Measurements from ENCODE around the gene PPHLN1.

PPHLN1 gene

DNA sequence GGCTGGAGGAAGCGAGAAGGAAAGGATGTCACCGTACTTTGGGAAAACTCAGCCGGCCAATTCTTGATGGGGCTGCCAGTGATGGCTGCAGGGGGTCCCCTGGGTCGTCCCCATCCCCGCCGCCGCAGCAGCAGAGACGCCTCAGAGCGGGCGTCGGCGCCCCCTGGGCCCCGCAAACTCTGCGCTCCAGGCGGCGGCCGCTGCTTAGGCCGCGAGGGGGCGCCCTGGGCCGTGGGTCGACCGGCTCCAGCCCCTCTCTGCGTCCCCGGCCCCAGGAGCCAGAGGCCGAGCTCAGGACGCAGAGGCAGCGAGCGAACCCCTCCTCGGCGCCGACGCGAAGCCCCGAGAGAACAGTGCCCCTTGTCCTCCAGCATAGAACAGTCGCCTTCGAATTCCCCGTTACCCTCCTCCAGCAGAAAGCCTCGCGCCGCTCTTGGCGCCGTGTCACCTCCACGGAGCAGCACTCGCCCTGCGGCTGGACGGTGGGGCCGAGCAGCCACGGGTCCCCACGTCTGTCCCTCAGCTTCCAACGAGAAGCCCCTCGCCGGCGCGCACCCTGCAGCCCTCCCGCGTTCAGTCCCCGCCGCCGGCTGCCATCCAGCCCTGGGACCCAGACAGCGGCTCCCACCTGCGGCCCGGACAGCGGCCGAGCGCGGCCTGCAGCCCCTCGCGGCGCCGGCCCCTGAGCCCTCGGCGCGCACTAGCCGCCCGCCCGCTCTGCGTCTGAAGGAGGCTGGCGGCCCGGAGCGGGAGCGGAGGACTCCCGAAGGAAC is 157.0 kb downstream of the PPHLN1 start:
- CTCF ChIA-PET: interaction anchor here (0.6 to 2.1 kb wide), 13 partner anchors 10 to 799 kb away, joined by 3 to 15 read pairs (median 3); no protein-coding TSS in a partner anchor
- no peak for TF ChIP-seq HDGF (IDR thresholded peaks at IDR 0.05; ENCODE audit: borderline replicate concordance)
- no peak for TF ChIP-seq ZNF384 (IDR thresholded peaks at IDR 0.05)
- DNase-seq (ENCODE audit: extremely low spot score): peak; percentile 85
- POLR2A ChIA-PET: interaction anchor here (0.7 to 1.1 kb wide), 2 partner anchors 20 to 104 kb away, joined by 3 to 4 read pairs; no protein-coding TSS in a partner anchor

GRCh38 chr12:42483521-42483790 is 157.5 kb downstream of the PPHLN1 start:
- peak; percentile 48 for DNase-seq (ENCODE audit: extremely low spot score)
- ChIA-PET POLR2A (interaction anchor here (0.6 kb wide), 1 partner anchor 16 kb away, joined by 3 read pairs; no protein-coding TSS in a partner anchor), CTCF (interaction anchor here (0.8 to 2.1 kb wide), 9 partner anchors 11 to 799 kb away, joined by 3 to 15 read pairs (median 4); no protein-coding TSS in a partner anchor)
- TF ChIP-seq L3MBTL2 (conservative IDR thresholded peaks at IDR 0.05) (no peak), FOXA1 (IDR thresholded peaks at IDR 0.05) (no peak), BHLHE40 (IDR thresholded peaks at IDR 0.05; ENCODE audit: borderline replicate concordance) (no peak), HDGF (IDR thresholded peaks at IDR 0.05; ENCODE audit: borderline replicate concordance) (no peak), ZNF384 (IDR thresholded peaks at IDR 0.05) (no peak), FOXM1 (IDR thresholded peaks at IDR 0.05; ENCODE audit: borderline replicate concordance) (no peak), SP1 (IDR thresholded peaks at IDR 0.05) (no peak), SUZ12 (IDR thresholded peaks at IDR 0.05) (no peak), TARDBP (IDR thresholded peaks at IDR 0.05) (no peak), ELF4 (IDR thresholded peaks at IDR 0.05) (no peak), NFRKB (IDR thresholded peaks at IDR 0.05) (no peak), CTBP1 (IDR thresholded peaks at IDR 0.05; ENCODE audit: borderline replicate concordance) (no peak), FOXK2 (IDR thresholded peaks at IDR 0.05) (no peak), ARNT (IDR thresholded peaks at IDR 0.05) (no peak), LEF1 (IDR thresholded peaks at IDR 0.05; ENCODE audit: borderline replicate concordance) (no peak)
- TF ChIP-seq, protein P1, sequence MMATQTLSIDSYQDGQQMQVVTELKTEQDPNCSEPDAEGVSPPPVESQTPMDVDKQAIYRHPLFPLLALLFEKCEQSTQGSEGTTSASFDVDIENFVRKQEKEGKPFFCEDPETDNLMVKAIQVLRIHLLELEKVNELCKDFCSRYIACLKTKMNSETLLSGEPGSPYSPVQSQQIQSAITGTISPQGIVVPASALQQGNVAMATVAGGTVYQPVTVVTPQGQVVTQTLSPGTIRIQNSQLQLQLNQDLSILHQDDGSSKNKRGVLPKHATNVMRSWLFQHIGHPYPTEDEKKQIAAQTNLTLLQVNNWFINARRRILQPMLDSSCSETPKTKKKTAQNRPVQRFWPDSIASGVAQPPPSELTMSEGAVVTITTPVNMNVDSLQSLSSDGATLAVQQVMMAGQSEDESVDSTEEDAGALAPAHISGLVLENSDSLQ (IDR thresholded peaks at IDR 0.05): no peak

DNA sequence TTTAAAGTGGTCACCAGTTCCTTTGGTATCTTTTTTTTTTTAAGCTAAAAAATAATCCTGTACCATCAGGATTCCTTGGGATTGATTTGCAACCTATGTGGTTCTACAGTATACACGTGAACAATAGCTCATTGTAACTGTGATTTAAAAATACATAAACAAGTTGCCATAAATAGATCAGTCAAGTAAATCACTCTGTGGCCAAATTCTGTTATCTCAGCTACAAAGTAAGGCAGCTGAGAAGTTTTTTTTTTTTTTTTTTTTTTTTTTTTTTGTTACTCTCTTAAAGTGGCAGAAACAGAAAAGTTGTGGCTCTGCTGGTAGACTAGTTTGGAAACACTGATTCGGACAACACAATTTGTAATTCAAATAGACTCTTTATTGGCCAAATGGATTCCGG is 159.0 kb downstream of the PPHLN1 start:
- ChIA-PET POLR2A (no interaction called here), CTCF (interaction anchor here (0.6 to 1.2 kb wide), 3 partner anchors 11 to 85 kb away, joined by 3 to 6 read pairs (median 4); no protein-coding TSS in a partner anchor)
- TF ChIP-seq ARNT (IDR thresholded peaks at IDR 0.05) (no peak), ZNF384 (IDR thresholded peaks at IDR 0.05) (0 out of 2 replicates have a peak, but pooled peaks have one; percentile 42)
- no peak for DNase-seq (ENCODE audit: extremely low spot score)

DNA sequence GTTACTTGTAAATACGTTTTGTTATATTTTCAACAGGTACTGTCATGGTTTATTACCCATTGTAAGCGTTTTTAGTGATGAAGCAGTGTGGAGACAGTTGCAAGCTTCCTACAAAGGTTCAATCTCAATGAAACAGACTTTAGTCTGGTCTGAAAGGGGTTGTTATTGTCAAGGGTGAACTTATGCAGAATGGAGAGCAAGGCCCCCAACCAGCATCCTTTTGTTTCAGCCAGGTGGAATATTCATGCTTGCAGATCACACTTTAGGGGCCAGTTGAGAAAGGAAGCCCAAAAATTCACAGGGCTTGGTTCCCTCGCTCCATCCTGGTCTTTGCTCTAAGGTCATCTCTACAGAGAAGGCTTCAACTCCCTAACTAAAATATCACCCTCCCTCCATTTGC is 159.9 kb downstream of the PPHLN1 start:
- ChIA-PET POLR2A (no interaction called here), CTCF (no interaction called here)
- no peak for DNase-seq (ENCODE audit: extremely low spot score)
- TF ChIP-seq FOXK2 (IDR thresholded peaks at IDR 0.05): no peak
- no peak for TF ChIP-seq NFRKB (IDR thresholded peaks at IDR 0.05)
- no peak for TF ChIP-seq ELF4 (IDR thresholded peaks at IDR 0.05)
- no peak for TF ChIP-seq BHLHE40 (IDR thresholded peaks at IDR 0.05; ENCODE audit: borderline replicate concordance)
- no peak for TF ChIP-seq TARDBP (IDR thresholded peaks at IDR 0.05)
- TF ChIP-seq FOXM1 (IDR thresholded peaks at IDR 0.05; ENCODE audit: borderline replicate concordance): no peak
- TF ChIP-seq SUZ12 (IDR thresholded peaks at IDR 0.05): no peak
- no peak for TF ChIP-seq FOXA1 (IDR thresholded peaks at IDR 0.05)
- no peak for TF ChIP-seq L3MBTL2 (conservative IDR thresholded peaks at IDR 0.05)

DNA sequence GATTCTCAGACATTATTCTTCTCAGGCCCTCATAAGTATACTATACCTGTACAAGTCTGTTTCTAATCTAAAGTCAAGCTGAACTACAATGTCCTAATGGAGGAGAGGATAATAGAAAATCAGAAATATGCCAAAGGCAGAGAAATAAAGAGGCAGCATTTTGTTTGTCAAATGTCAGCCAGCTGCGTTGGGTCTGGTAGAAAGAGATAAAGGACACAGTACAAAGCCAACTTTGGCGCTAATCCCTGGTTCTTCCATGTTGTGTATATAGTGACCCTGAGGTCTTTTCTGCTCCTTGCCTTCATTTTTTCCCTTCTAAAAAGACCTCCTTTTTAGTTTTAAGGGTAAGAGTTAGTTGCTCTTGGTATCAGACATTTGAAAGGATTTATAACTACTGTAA is 160.4 kb downstream of the PPHLN1 start:
- ChIA-PET POLR2A (no interaction called here), CTCF (no interaction called here)
- no peak for DNase-seq (ENCODE audit: extremely low spot score)
- no peak for TF ChIP-seq SP1 (IDR thresholded peaks at IDR 0.05)
- no peak for TF ChIP-seq TARDBP (IDR thresholded peaks at IDR 0.05)
- no peak for TF ChIP-seq HDGF (IDR thresholded peaks at IDR 0.05; ENCODE audit: borderline replicate concordance)
- no peak for TF ChIP-seq ZNF384 (IDR thresholded peaks at IDR 0.05)
- TF ChIP-seq CTBP1 (IDR thresholded peaks at IDR 0.05; ENCODE audit: borderline replicate concordance): no peak

DNA sequence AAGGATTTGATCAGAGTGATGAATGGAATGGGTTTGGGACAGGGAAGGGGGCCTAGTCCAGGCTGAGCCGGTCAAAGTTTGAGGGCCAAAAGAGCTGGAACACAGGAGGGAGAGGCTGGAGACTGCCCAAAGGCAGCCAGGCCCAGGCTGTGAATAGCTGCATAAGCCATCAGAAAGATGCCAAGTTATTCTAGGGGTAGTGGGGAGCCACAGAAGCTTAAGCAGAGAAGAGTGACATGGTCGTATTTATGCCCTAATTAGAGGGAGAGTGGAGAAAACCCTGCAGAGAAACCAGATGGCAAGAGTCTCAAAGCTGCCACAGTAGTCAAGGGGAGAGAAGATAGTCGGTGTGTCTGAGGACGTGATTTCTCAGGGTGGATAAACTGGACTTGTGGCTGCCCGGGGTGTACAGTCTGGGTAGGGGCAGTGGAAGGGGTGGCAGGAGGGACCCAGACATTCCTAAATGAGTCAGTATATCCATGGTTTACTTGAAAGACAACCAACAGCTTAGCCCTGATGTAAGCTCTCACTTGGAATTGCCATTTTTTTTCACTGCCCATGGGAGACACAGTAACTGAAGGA is 164.4 kb downstream of the PPHLN1 start:
- POLR2A ChIA-PET: no interaction called here
- TF ChIP-seq NFRKB (IDR thresholded peaks at IDR 0.05) (no peak), FOXA1 (IDR thresholded peaks at IDR 0.05) (no peak), CTBP1 (IDR thresholded peaks at IDR 0.05; ENCODE audit: borderline replicate concordance) (no peak), SUZ12 (IDR thresholded peaks at IDR 0.05) (no peak), ZNF384 (IDR thresholded peaks at IDR 0.05) (no peak), FOXK2 (IDR thresholded peaks at IDR 0.05) (no peak), ELF4 (IDR thresholded peaks at IDR 0.05) (no peak), LEF1 (IDR thresholded peaks at IDR 0.05; ENCODE audit: borderline replicate concordance) (no peak), TARDBP (IDR thresholded peaks at IDR 0.05) (no peak), BHLHE40 (IDR thresholded peaks at IDR 0.05; ENCODE audit: borderline replicate concordance) (no peak), HDGF (IDR thresholded peaks at IDR 0.05; ENCODE audit: borderline replicate concordance) (no peak), ARNT (IDR thresholded peaks at IDR 0.05) (no peak), L3MBTL2 (conservative IDR thresholded peaks at IDR 0.05) (no peak), SP1 (IDR thresholded peaks at IDR 0.05) (no peak), FOXM1 (IDR thresholded peaks at IDR 0.05; ENCODE audit: borderline replicate concordance) (no peak)
- TF ChIP-seq, protein P1 (IDR thresholded peaks at IDR 0.05): no peak
- CTCF ChIA-PET: interaction anchor here (0.6 to 0.7 kb wide), 2 partner anchors 10 to 849 kb away, joined by 3 to 5 read pairs; no protein-coding TSS in a partner anchor
- no peak for DNase-seq (ENCODE audit: extremely low spot score)
